ENCODE measurements around the gene ARAP2.

Gene ARAP2

GRCh38 chr4:36038491-36038890, 205.8 kb downstream of the ARAP2 start:
- no peak for DNase-seq

GRCh38 chr4:36037127-36037526, 207.2 kb downstream of the ARAP2 start:
- DNase-seq: no peak

GRCh38 chr4:36029951-36030350, 214.4 kb downstream of the ARAP2 start:
- DNase-seq: no peak

GRCh38 chr4:36027203-36027602, 217.1 kb downstream of the ARAP2 start:
- DNase-seq: no peak

- no peak for DNase-seq
Observed at GRCh38 chr4:36026348-36026880, 217.9 kb downstream of the ARAP2 start.

GRCh38 chr4:36024901-36025660, 219.2 kb downstream of the ARAP2 start:
- no peak for DNase-seq

- DNase-seq: no peak
Observed at GRCh38 chr4:36020351-36020750, 224.0 kb downstream of the ARAP2 start.
